HEK293 (cell line): ENCODE results near the gene BRD8.

ENCODE experiments used
- CTCF ChIA-PET: fragments of 350-600 bp; formaldehyde crosslinking; extraction: SDS; loops from one replicate; lab custom pipeline; 2021; ENCODE audit warnings: antibody characterized with exemption; lab: Yijun Ruan, JAX
- POLR2A ChIA-PET: fragments of 300-600 bp; formaldehyde crosslinking; extraction: SDS; loops from one replicate; lab custom pipeline; 2020; ENCODE audit warnings: antibody characterized with exemption, inconsistent platforms; lab: Yijun Ruan, JAX
- H3K27ac ChIP-seq: fragments of 200-500 bp; sonication (Bioruptor generic); 2 replicates; pipeline ENCODE4 v1.5.1; 2014; ENCODE audit warnings: low read depth, low read length, control low read depth, inconsistent platforms; ENCODE audit errors: extremely low read depth
- H3K36me3 ChIP-seq, 2 experiments: fragments of 200-500 bp in 1 of 2; sonication (Bioruptor generic) in 1 of 2; 1 replicate in 1 of 2; 2 replicates in 1 of 2; pipeline ENCODE4 v1.5.1; 2014 to 2017; ENCODE audit warnings: inconsistent platforms in 2 of 2, low read length in 2 of 2; ENCODE audit not compliant: control insufficient read depth in 2 of 2, insufficient read depth in 1 of 2
- H3K4me1 ChIP-seq: fragments of 200-500 bp; sonication (Bioruptor generic); 2 replicates; pipeline ENCODE4 v1.5.1; 2014; ENCODE audit warnings: mild to moderate bottlenecking, low read length, inconsistent platforms; ENCODE audit not compliant: control insufficient read depth, insufficient read depth
- H3K4me3 ChIP-seq: 2 replicates; pipeline ENCODE4 v1.5.1; 2011; ENCODE audit warnings: low read depth, mild to moderate bottlenecking, control low read depth, low read length, moderate library complexity
- H3K9me3 ChIP-seq: fragments of 200-500 bp; sonication (Bioruptor generic); 2 replicates; pipeline ENCODE4 v1.5.1; 2014; ENCODE audit warnings: low read depth, low read length, inconsistent platforms; ENCODE audit not compliant: control insufficient read depth, insufficient read depth
- FEZF1 ChIP-seq: fragments of 450-650 bp; formaldehyde crosslinking; IDR thresholded peaks from 2 replicates; pipeline ENCODE4 v1.5.1; 2016; ENCODE audit warnings: missing biosample characterization, missing genetic modification characterization
- GLI4 ChIP-seq: fragments of 450-650 bp; formaldehyde crosslinking; IDR thresholded peaks from 2 replicates; pipeline ENCODE4 v1.5.1; 2016; ENCODE audit warnings: missing biosample characterization, missing genetic modification characterization
- KLF7 ChIP-seq: fragments of 450-650 bp; formaldehyde crosslinking; IDR thresholded peaks from 2 replicates; pipeline ENCODE4 v1.5.1; 2016; ENCODE audit warnings: missing biosample characterization, missing genetic modification characterization, borderline replicate concordance
- KLF8 ChIP-seq: fragments of 450-650 bp; formaldehyde crosslinking; IDR thresholded peaks from 2 replicates; pipeline ENCODE4 v1.5.1; 2016; ENCODE audit warnings: missing biosample characterization, missing genetic modification characterization
- OVOL3 ChIP-seq: fragments of 450-650 bp; formaldehyde crosslinking; IDR thresholded peaks from 2 replicates; pipeline ENCODE4 v1.5.1; 2016; ENCODE audit warnings: missing biosample characterization, missing genetic modification characterization
- SCRT1 ChIP-seq: fragments of 450-650 bp; formaldehyde crosslinking; IDR thresholded peaks from 2 replicates; pipeline ENCODE4 v1.5.1; 2016; ENCODE audit warnings: missing biosample characterization, missing genetic modification characterization, borderline replicate concordance
- SCRT2 ChIP-seq: fragments of 450-650 bp; formaldehyde crosslinking; IDR thresholded peaks from 2 replicates; pipeline ENCODE4 v1.5.1; 2016; ENCODE audit warnings: missing biosample characterization, missing genetic modification characterization
- SP7 ChIP-seq: fragments of 450-650 bp; formaldehyde crosslinking; IDR thresholded peaks from 2 replicates; pipeline ENCODE4 v1.5.1; 2016; ENCODE audit warnings: missing biosample characterization, missing genetic modification characterization
- WT1 ChIP-seq: fragments of 450-650 bp; formaldehyde crosslinking; IDR thresholded peaks from 2 replicates; pipeline ENCODE4 v1.5.1; 2016; ENCODE audit warnings: missing biosample characterization, missing genetic modification characterization
- ZBTB48 ChIP-seq: fragments of 450-650 bp; formaldehyde crosslinking; IDR thresholded peaks from 2 replicates; pipeline ENCODE4 v1.5.1; 2016; ENCODE audit warnings: missing biosample characterization, missing genetic modification characterization
- ZEB2 ChIP-seq: fragments of 450-650 bp; formaldehyde crosslinking; IDR thresholded peaks from 2 replicates; pipeline ENCODE4 v1.5.1; 2016; ENCODE audit warnings: missing biosample characterization, missing genetic modification characterization
- ZFP41 ChIP-seq: fragments of 450-650 bp; formaldehyde crosslinking; IDR thresholded peaks from 2 replicates; pipeline ENCODE4 v1.5.1; 2016; ENCODE audit warnings: missing biosample characterization, missing genetic modification characterization, borderline replicate concordance
- ZIC2 ChIP-seq: fragments of 450-650 bp; formaldehyde crosslinking; IDR thresholded peaks from 2 replicates; pipeline ENCODE4 v1.5.1; 2016; ENCODE audit warnings: missing biosample characterization, missing genetic modification characterization
- ZNF10 ChIP-seq: fragments of 450-650 bp; formaldehyde crosslinking; IDR thresholded peaks from 2 replicates; pipeline ENCODE4 v1.5.1; 2017; ENCODE audit warnings: missing biosample characterization, missing genetic modification characterization
- ZNF16 ChIP-seq: fragments of 450-650 bp; formaldehyde crosslinking; IDR thresholded peaks from 2 replicates; pipeline ENCODE4 v1.5.1; 2016; ENCODE audit warnings: low read depth, missing biosample characterization, missing genetic modification characterization
- ZNF223 ChIP-seq: fragments of 450-650 bp; formaldehyde crosslinking; IDR thresholded peaks from 2 replicates; pipeline ENCODE4 v1.5.1; 2016; ENCODE audit warnings: missing biosample characterization, missing genetic modification characterization
- ZNF266 ChIP-seq: fragments of 450-650 bp; formaldehyde crosslinking; IDR thresholded peaks from 2 replicates; pipeline ENCODE4 v1.5.1; 2016; ENCODE audit warnings: missing biosample characterization, missing genetic modification characterization, low read depth
- ZNF366 ChIP-seq: fragments of 450-650 bp; formaldehyde crosslinking; conservative IDR thresholded peaks from 2 replicates; pipeline ENCODE4 v1.5.1; 2016; ENCODE audit warnings: missing biosample characterization, missing genetic modification characterization
- ZNF423 ChIP-seq: fragments of 450-650 bp; formaldehyde crosslinking; IDR thresholded peaks from 2 replicates; pipeline ENCODE4 v1.5.1; 2016; ENCODE audit warnings: missing biosample characterization, missing genetic modification characterization
- ZNF48 ChIP-seq: fragments of 450-650 bp; formaldehyde crosslinking; IDR thresholded peaks from 2 replicates; pipeline ENCODE4 v1.5.1; 2016; ENCODE audit warnings: missing biosample characterization, missing genetic modification characterization
- ZNF501 ChIP-seq: fragments of 450-650 bp; formaldehyde crosslinking; IDR thresholded peaks from 2 replicates; pipeline ENCODE4 v1.5.1; 2016; ENCODE audit warnings: missing biosample characterization, missing genetic modification characterization
- ZNF514 ChIP-seq: fragments of 450-650 bp; formaldehyde crosslinking; IDR thresholded peaks from 2 replicates; pipeline ENCODE4 v1.5.1; 2016; ENCODE audit warnings: missing biosample characterization, missing genetic modification characterization
- ZNF561 ChIP-seq: fragments of 450-650 bp; IDR thresholded peaks from 2 replicates; pipeline ENCODE4 v1.5.1; 2018; ENCODE audit warnings: missing biosample characterization, missing genetic modification characterization, borderline replicate concordance
- ZNF596 ChIP-seq: fragments of 450-650 bp; IDR thresholded peaks from 2 replicates; pipeline ENCODE4 v1.5.0; 2018; ENCODE audit warnings: missing biosample characterization, mild to moderate bottlenecking, missing genetic modification characterization, moderate library complexity
- ZNF610 ChIP-seq: fragments of 450-650 bp; formaldehyde crosslinking; IDR thresholded peaks from 2 replicates; pipeline ENCODE4 v1.5.1; 2016; ENCODE audit warnings: missing biosample characterization, missing genetic modification characterization, borderline replicate concordance
- ZNF621 ChIP-seq: fragments of 450-650 bp; formaldehyde crosslinking; IDR thresholded peaks from 2 replicates; pipeline ENCODE4 v1.5.1; 2017; ENCODE audit warnings: missing biosample characterization, missing genetic modification characterization
- ZNF629 ChIP-seq: fragments of 450-650 bp; formaldehyde crosslinking; IDR thresholded peaks from 2 replicates; pipeline ENCODE4 v1.5.1; 2017; ENCODE audit warnings: missing biosample characterization, missing genetic modification characterization
- ZNF768 ChIP-seq: fragments of 450-650 bp; formaldehyde crosslinking; IDR thresholded peaks from 2 replicates; pipeline ENCODE4 v1.5.1; 2018; ENCODE audit warnings: missing biosample characterization, mild to moderate bottlenecking, missing genetic modification characterization
- TF ChIP-seq, protein P1 (sequence below): fragments of 450-650 bp; formaldehyde crosslinking; IDR thresholded peaks from 2 replicates; pipeline ENCODE4 v1.5.1; 2017; ENCODE audit warnings: missing biosample characterization, missing genetic modification characterization
- TF ChIP-seq, protein P2 (sequence below): fragments of 450-650 bp; formaldehyde crosslinking; IDR thresholded peaks from 2 replicates; pipeline ENCODE4 v1.5.1; 2016; ENCODE audit warnings: missing biosample characterization, missing genetic modification characterization

BRD8 gene

DNA sequence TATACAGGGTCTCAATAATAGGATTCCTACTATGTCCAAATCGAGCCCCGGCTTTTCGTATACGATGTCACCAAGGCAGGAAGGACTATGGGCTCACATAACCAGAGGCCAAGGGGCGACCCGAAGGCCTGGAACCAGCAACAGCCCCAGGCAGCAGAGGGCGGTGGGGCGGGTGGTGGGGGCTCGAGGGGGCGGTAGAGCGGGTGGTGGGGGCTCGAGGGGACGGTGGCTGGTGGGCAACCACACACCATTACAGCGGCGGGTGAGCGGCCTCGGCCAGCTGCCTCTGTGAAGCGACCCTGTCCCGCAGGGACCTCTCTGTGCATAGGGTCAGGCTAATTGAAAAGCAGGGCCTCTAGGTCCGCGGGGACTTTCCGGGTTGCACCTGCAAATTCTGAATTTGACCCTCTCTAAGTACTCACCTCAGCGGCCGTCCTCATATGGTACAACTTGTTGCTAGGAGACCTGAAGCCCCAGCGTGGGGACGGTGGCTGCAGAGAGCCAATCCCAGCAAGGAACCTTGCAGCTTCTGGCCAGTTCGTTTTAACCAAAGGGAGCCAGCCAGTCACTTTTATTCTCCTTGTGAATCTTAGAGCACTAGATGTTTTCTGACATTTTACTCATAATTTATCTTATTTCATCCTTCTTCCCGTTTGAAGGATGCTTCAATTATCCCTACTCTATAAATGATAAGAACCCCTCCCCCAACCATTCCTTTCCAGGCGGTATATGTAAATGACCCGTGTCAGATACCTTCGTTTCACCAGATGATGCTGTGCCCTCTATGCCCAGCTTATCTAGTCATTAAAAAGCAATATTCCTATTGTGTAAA is 39.3 kb downstream of the BRD8 start, which contains the start of gene NME5 (continued):
- TF ChIP-seq ZNF223 (no peak), GLI4 (tag by site-specific recombination) (no peak), ZNF621 (tag by site-specific recombination) (no peak), SCRT2 (tag by site-specific recombination) (peak; percentile 95), ZNF514 (tag by site-specific recombination) (no peak), ZNF48 (tag by site-specific recombination) (no peak)

DNA sequence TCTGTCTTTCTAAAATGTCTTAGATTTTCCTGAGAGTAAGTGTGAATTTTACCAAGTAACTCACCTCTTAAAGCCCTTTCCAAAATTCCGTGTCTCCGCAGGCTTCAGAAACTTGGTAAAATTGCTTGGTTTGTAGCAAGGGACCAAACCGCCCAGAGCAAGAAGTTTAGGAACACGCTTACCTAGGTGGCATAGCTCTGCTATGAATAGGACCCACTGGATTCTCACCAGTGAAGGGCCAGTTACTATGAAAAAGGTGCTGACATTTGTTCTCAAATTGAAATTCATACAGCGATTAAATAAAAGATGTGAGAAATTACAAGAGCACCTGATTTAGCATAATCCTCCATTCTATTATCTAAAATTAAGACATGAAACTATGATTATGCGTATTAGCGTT is 45.9 kb downstream of the BRD8 start:
- ChIA-PET CTCF (interaction anchor here (0.5 to 4.6 kb wide), 10 partner anchors 25 to 504 kb away, joined by 3 to 96 read pairs (median 10); partner anchors contain the start of gene WNT8A), POLR2A (interaction anchor here (0.9 kb wide), 1 partner anchor 354 kb away, joined by 3 read pairs; no protein-coding TSS in a partner anchor)
- Histone ChIP-seq H3K27ac (no peak overlapping the region), H3K4me1 (peaks cover 12% of the 10 kb centered on the region), H3K4me3 (no peak overlapping the region), H3K36me3 (no peaks in the 10 kb centered on the region; a peak in 1 of 3 replicates), H3K9me3 (no peaks in the 10 kb centered on the region)
- TF ChIP-seq ZNF561 (tag by site-specific recombination) (no peak), ZBTB48 (tag by site-specific recombination) (no peak)

DNA sequence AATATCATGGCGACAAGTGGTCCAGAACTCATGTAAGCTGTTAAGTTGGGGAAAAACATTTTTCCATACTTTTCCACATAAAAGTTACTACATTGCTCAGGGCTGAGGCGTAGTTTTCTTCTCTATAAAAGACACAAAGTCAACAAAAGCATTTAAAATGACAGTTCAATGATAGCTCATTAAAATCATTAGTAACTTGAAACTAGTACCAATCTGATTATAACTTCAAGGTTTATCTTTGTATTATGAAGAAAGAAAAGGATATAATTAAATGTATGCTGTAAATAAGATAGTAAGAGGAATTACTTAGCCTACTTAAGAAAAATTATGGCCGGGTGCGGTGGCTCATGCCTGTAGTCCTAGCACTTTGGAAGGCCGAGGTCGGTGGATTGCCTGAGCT is 49.1 kb downstream of the BRD8 start:
- CTCF ChIA-PET = interaction anchor here (0.6 to 6.7 kb wide), 10 partner anchors 11 to 458 kb away, joined by 3 to 54 read pairs (median 4); partner anchors contain the start of gene WNT8A
- H3K4me1 ChIP-seq = peaks cover 12% of the 10 kb centered on the region
- H3K9me3 ChIP-seq = no peaks in the 10 kb centered on the region
- H3K27ac ChIP-seq = peak overlapping the region; percentile 22; the same call in 1 of the 2 replicates
- H3K36me3 ChIP-seq = no peaks in the 10 kb centered on the region
- H3K4me3 ChIP-seq = no peak overlapping the region
- POLR2A ChIA-PET = interaction anchor here (0.7 kb wide), 1 partner anchor 104 kb away, joined by 3 read pairs; no protein-coding TSS in a partner anchor
- TF ChIP-seq ZNF16 (tag by site-specific recombination) (no peak), ZNF596 (tag by site-specific recombination) (no peak), ZNF10 (tag by site-specific recombination) (peak; percentile 13; the same call in 1 of the 2 replicates), ZNF423 (no peak), WT1 (peak; percentile 74), SCRT1 (tag by site-specific recombination) (peak; percentile 83), ZIC2 (tag by site-specific recombination) (no peak), KLF8 (tag by site-specific recombination) (peak; percentile 70), KLF7 (tag by site-specific recombination) (0 out of 2 replicates have a peak, but pooled peaks have one; percentile 35), ZNF768 (tag by site-specific recombination) (no peak), SP7 (tag by site-specific recombination) (peak; percentile 99), ZNF266 (tag by site-specific recombination) (no peak), OVOL3 (tag by site-specific recombination) (peak; percentile 66; the same call in 1 of the 2 replicates), ZNF501 (tag by site-specific recombination) (0 out of 2 replicates have a peak, but pooled peaks have one; percentile 24), ZNF610 (tag by site-specific recombination) (peak; percentile 25; the same call in 1 of the 2 replicates), ZEB2 (peak; percentile 54; the same call in 1 of the 2 replicates), ZFP41 (tag by site-specific recombination) (no peak), FEZF1 (tag by site-specific recombination) (peak; percentile 77), ZNF366 (0 out of 2 replicates have a peak, but pooled peaks have one; percentile 17), ZNF629 (peak; percentile 49)
- TF ChIP-seq, protein P1, sequence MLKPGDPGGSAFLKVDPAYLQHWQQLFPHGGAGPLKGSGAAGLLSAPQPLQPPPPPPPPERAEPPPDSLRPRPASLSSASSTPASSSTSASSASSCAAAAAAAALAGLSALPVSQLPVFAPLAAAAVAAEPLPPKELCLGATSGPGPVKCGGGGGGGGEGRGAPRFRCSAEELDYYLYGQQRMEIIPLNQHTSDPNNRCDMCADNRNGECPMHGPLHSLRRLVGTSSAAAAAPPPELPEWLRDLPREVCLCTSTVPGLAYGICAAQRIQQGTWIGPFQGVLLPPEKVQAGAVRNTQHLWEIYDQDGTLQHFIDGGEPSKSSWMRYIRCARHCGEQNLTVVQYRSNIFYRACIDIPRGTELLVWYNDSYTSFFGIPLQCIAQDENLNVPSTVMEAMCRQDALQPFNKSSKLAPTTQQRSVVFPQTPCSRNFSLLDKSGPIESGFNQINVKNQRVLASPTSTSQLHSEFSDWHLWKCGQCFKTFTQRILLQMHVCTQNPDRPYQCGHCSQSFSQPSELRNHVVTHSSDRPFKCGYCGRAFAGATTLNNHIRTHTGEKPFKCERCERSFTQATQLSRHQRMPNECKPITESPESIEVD (tag by site-specific recombination) = peak; percentile 99
- TF ChIP-seq, protein P2, sequence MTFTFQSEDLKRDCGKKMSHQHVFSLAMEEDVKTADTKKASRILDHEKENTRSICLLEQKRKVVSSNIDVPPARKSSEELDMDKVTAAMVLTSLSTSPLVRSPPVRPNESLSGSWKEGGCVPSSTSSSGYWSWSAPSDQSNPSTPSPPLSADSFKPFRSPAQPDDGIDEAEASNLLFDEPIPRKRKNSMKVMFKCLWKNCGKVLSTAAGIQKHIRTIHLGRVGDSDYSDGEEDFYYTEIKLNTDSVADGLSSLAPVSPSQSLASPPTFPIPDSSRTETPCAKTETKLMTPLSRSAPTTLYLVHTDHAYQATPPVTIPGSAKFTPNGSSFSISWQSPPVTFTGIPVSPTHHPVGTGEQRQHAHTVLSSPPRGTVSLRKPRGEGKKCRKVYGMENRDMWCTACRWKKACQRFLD = no peak
